C4-2B (cell line): Measurements from ENCODE around the gene PSMG4.

Experiments used
- CTCF ChIP-seq: fragments of 450-650 bp; conservative IDR thresholded peaks from 2 replicates; pipeline ENCODE4 v1.5.1; 2017; ENCODE audit warnings: mild to moderate bottlenecking
- ZFX ChIP-seq: fragments of 450-650 bp; IDR thresholded peaks from 2 replicates; pipeline ENCODE4 v1.6.1; 2017

- TF ChIP-seq CTCF (no peak), ZFX (no peak)
Observed at GRCh38 chr6:3231247-3232016, 27.3 kb upstream of the PSMG4 start.
